H9 (cell line): ENCODE results near the gene OBI1. TPM values are rescaled to one million over a fixed set of nuclear protein-coding genes. Genes with fewer than 3 reads are reported as not detected.

Source experiments
- DNase-seq: peaks from one replicate; pipeline ENCODE4 v3.0.0-alpha.2; 2017
- H2AFZ ChIP-seq: one replicate; pipeline ENCODE4 v1.6.1; 2013; ENCODE audit warnings: mild to moderate bottlenecking, low read length, control low read depth, moderate library complexity
- H2AK5ac ChIP-seq: 2 replicates; pipeline ENCODE4 v1.6.1; 2013; ENCODE audit warnings: low read length, control low read depth, mixed read lengths; ENCODE audit not compliant: insufficient read length
- H2BK120ac ChIP-seq: one replicate; pipeline ENCODE4 v1.6.1; 2013; ENCODE audit warnings: low read depth, mild to moderate bottlenecking, low read length, control low read depth, inconsistent platforms; ENCODE audit not compliant: poor library complexity, severe bottlenecking
- H2BK12ac ChIP-seq: 2 replicates; pipeline ENCODE4 v1.6.1; 2013; ENCODE audit warnings: low read length, control low read depth, mixed read lengths, low read depth; ENCODE audit not compliant: insufficient read length
- H2BK15ac ChIP-seq: 2 replicates; pipeline ENCODE4 v1.6.1; 2013; ENCODE audit warnings: low read depth, low read length, control low read depth
- H2BK20ac ChIP-seq: one replicate; pipeline ENCODE4 v1.6.1; 2013; ENCODE audit warnings: low read depth, mild to moderate bottlenecking, low read length, control low read depth, inconsistent platforms; ENCODE audit not compliant: poor library complexity, severe bottlenecking
- H2BK5ac ChIP-seq: 2 replicates; pipeline ENCODE4 v1.6.1; 2013; ENCODE audit warnings: low read length, control low read depth, mixed read lengths; ENCODE audit not compliant: insufficient read length
- H3K14ac ChIP-seq: 2 replicates; pipeline ENCODE4 v1.6.1; 2013; ENCODE audit warnings: low read length, control low read depth; ENCODE audit not compliant: insufficient read depth
- H3K18ac ChIP-seq: 2 replicates; pipeline ENCODE4 v1.6.1; 2013; ENCODE audit warnings: low read depth, mild to moderate bottlenecking, mixed read lengths, low read length, control low read depth; ENCODE audit not compliant: insufficient read length
- H3K23ac ChIP-seq: 2 replicates; pipeline ENCODE4 v1.6.1; 2013; ENCODE audit warnings: low read length, control low read depth, mixed read lengths, low read depth; ENCODE audit not compliant: insufficient read length
- H3K23me2 ChIP-seq: 2 replicates; pipeline ENCODE4 v1.6.1; 2013; ENCODE audit warnings: low read depth, mild to moderate bottlenecking, mixed read lengths, low read length, control low read depth; ENCODE audit not compliant: insufficient read length, poor library complexity, severe bottlenecking
- H3K27ac ChIP-seq: 2 replicates; pipeline ENCODE4 v1.5.1; 2013; ENCODE audit warnings: low read length, control low read depth, mixed read lengths, low read depth; ENCODE audit not compliant: insufficient read length
- H3K27me3 ChIP-seq: 2 replicates; pipeline ENCODE4 v1.6.1; 2013; ENCODE audit warnings: low read length, control low read depth, inconsistent platforms; ENCODE audit not compliant: insufficient read depth
- H3K4ac ChIP-seq: 2 replicates; pipeline ENCODE4 v1.6.1; 2013; ENCODE audit warnings: low read depth, mild to moderate bottlenecking, control low read depth, inconsistent platforms, low read length, moderate library complexity
- H3K4me1 ChIP-seq: 2 replicates; pipeline ENCODE4 v1.6.1; 2013; ENCODE audit warnings: low read length, control low read depth, inconsistent platforms; ENCODE audit not compliant: insufficient read depth
- H3K4me2 ChIP-seq: 2 replicates; pipeline ENCODE4 v1.6.1; 2013; ENCODE audit warnings: low read length, control low read depth, mixed read lengths; ENCODE audit not compliant: insufficient read length, insufficient read depth
- H3K56ac ChIP-seq: 2 replicates; pipeline ENCODE4 v1.6.1; 2013; ENCODE audit warnings: low read depth, mild to moderate bottlenecking, mixed read lengths, low read length, control low read depth; ENCODE audit not compliant: insufficient read length
- H3K79me1 ChIP-seq: 2 replicates; pipeline ENCODE4 v1.6.1; 2013; ENCODE audit warnings: low read depth, mild to moderate bottlenecking, moderate library complexity, low read length, control low read depth, inconsistent platforms; ENCODE audit not compliant: insufficient read depth, poor library complexity, severe bottlenecking
- H3K79me2 ChIP-seq: 2 replicates; pipeline ENCODE4 v1.6.1; 2013; ENCODE audit warnings: low read length, control low read depth, inconsistent platforms; ENCODE audit not compliant: insufficient read depth
- H3K9ac ChIP-seq: 2 replicates; pipeline ENCODE4 v1.6.1; 2013; ENCODE audit warnings: low read length, control low read depth, mixed read lengths; ENCODE audit not compliant: insufficient read length; ENCODE audit errors: extremely low read depth
- H3K9me3 ChIP-seq: one replicate; pipeline ENCODE4 v1.6.1; 2013; ENCODE audit warnings: low read depth, low read length, inconsistent platforms; ENCODE audit not compliant: control insufficient read depth
- H3T11ph ChIP-seq: one replicate; pipeline ENCODE4 v1.6.1; 2013; ENCODE audit warnings: mild to moderate bottlenecking, low read length, control low read depth, inconsistent platforms
- H4K20me1 ChIP-seq: one replicate; pipeline ENCODE4 v1.6.1; 2013; ENCODE audit not compliant: control insufficient read depth, insufficient read length, insufficient read depth
- H4K5ac ChIP-seq: 2 replicates; pipeline ENCODE4 v1.6.1; 2013; ENCODE audit warnings: low read depth, mild to moderate bottlenecking, mixed read lengths, low read length, control low read depth; ENCODE audit not compliant: insufficient read length
- H4K8ac ChIP-seq: replicated peaks from 2 replicates; pipeline ENCODE4 v1.6.1; 2013; ENCODE audit warnings: low read length, control low read depth, mixed read lengths, low read depth; ENCODE audit not compliant: insufficient read length
- H4K91ac ChIP-seq: 2 replicates; pipeline ENCODE4 v1.6.1; 2013; ENCODE audit warnings: low read depth, mild to moderate bottlenecking, moderate library complexity, mixed read lengths, low read length, control low read depth; ENCODE audit not compliant: insufficient read length
- H3K27ac Mint-ChIP-seq, 3 experiments: 2 replicates in 2 of 3; 3 replicates in 1 of 3; pipeline ENCODE4 v1.8.0; 2020 to 2021; ENCODE audit warnings: mixed read lengths in 3 of 3, mild to moderate bottlenecking in 1 of 3, moderate library complexity in 1 of 3
- H3K27me3 Mint-ChIP-seq: 2 replicates; pipeline ENCODE4 v1.8.0; 2021; ENCODE audit warnings: low read depth, mild to moderate bottlenecking, moderate library complexity, mixed read lengths
- H3K36me3 Mint-ChIP-seq, 3 experiments: 2 replicates in 2 of 3; 3 replicates in 1 of 3; pipeline ENCODE4 v1.8.0; 2020 to 2021; ENCODE audit warnings: low read depth in 3 of 3, mixed read lengths in 3 of 3; ENCODE audit not compliant: insufficient read depth in 1 of 3
- H3K4me1 Mint-ChIP-seq, 2 experiments: 2 replicates each; pipeline ENCODE4 v1.8.0; 2020; ENCODE audit warnings: mixed read lengths in 2 of 2
- H3K4me3 Mint-ChIP-seq, 2 experiments: 2 replicates in 1 of 2; 3 replicates in 1 of 2; pipeline ENCODE4 v1.8.0; 2020 to 2021; ENCODE audit warnings: mild to moderate bottlenecking in 2 of 2, mixed read lengths in 2 of 2, moderate library complexity in 1 of 2
- H3K9me3 Mint-ChIP-seq, 2 experiments: 2 replicates in 1 of 2; 3 replicates in 1 of 2; pipeline ENCODE4 v1.8.0; 2020; ENCODE audit warnings: mild to moderate bottlenecking in 2 of 2, mixed read lengths in 2 of 2, moderate library complexity in 1 of 2
- WGBS: extraction: QIAGEN DNeasy Blood & Tissue Kit; methylation state at CpG from one replicate; pipeline ENCODE4 v1.1.7; 2013; ENCODE audit warnings: missing lambda C conversion rate, low lambda C conversion rate, mixed read lengths; ENCODE audit not compliant: insufficient read length; ENCODE audit errors: extremely low coverage; 5-methylcytosine and 5-hydroxymethylcytosine counted together
- total RNA-seq: library from RNA; stranded (reverse); gene quantifications from 2 replicates; pipeline ENCODE4 v1.2.1, GENCODE V29; 2021
- TF ChIP-seq, protein P1 (sequence below): fragments of 200-600 bp; sonication (generic); conservative IDR thresholded peaks from 3 replicates; pipeline ENCODE4 v1.8.0; 2021; ENCODE audit warnings: antibody characterized with exemption, mild to moderate bottlenecking

The OBI1 gene
- total RNA-seq, 1 experiment from 2014 or later: 24.4 TPM

DNA sequence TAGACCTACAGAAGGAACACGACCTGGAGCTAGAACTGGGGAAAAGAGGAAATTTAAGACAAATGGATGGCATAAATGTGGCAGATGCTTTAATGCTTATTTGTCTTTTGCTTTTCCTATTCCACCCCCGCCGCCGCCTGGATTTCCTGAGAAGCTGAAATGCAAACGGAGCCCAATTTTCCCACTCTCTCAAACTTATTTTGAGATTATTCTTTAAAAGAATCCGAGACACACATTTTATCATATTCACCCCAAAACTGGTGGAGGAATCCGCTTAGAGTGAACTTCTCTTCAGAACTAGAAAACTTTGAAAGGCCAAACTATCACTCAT, 61.4 kb downstream of the OBI1 start:
- WGBS: no CpG with 5 or more reads among the region's 7 CpGs
- H2AK5ac ChIP-seq: no peak overlapping the region
- no peaks in the 10 kb centered on the region for H3K79me1 ChIP-seq
- H3T11ph ChIP-seq: no peak overlapping the region
- H2BK5ac ChIP-seq: no peak overlapping the region
- H3K56ac ChIP-seq: no peak overlapping the region
- H3K27me3 ChIP-seq: peaks cover 85% of the 10 kb centered on the region
- H3K4me1 Mint-ChIP-seq: peaks cover 25 to 53% of the 10 kb centered on the region in 2 experiments
- DNase-seq: no peak
- peaks cover 6 to 22% of the 10 kb centered on the region in 2 experiments; a peak in 4 of 5 replicates for H3K9me3 Mint-ChIP-seq
- no peak overlapping the region for H2BK20ac ChIP-seq
- H4K20me1 ChIP-seq: no peaks in the 10 kb centered on the region
- no peak overlapping the region for H2BK120ac ChIP-seq
- no peaks in the 10 kb centered on the region for H3K79me2 ChIP-seq
- H4K5ac ChIP-seq: no peak overlapping the region
- no peak overlapping the region for H3K27ac ChIP-seq
- H2BK12ac ChIP-seq: no peak overlapping the region
- no peak overlapping the region for H4K91ac ChIP-seq
- H3K23ac ChIP-seq: no peak overlapping the region
- H3K27ac Mint-ChIP-seq: no peak overlapping the region
- no peak overlapping the region for H2AFZ ChIP-seq
- H4K8ac ChIP-seq: no peak overlapping the region
- H3K4me1 ChIP-seq: no peaks in the 10 kb centered on the region
- H3K9ac ChIP-seq: no peak overlapping the region
- peaks cover 96% of the 10 kb centered on the region for H3K27me3 Mint-ChIP-seq
- H3K4me3 Mint-ChIP-seq: 0 out of 5 replicates have a peak overlapping the region, but pooled peaks of 1 of the 2 experiments have one; percentile 78
- H3K36me3 Mint-ChIP-seq: peaks cover 0 to 2% (median 0%) of the 10 kb centered on the region in 3 experiments; a peak in 3 of 7 replicates
- H3K14ac ChIP-seq: no peak overlapping the region
- H3K18ac ChIP-seq: no peak overlapping the region
- no peak overlapping the region for H3K4ac ChIP-seq
- H3K9me3 ChIP-seq: no peaks in the 10 kb centered on the region
- TF ChIP-seq, protein P1, sequence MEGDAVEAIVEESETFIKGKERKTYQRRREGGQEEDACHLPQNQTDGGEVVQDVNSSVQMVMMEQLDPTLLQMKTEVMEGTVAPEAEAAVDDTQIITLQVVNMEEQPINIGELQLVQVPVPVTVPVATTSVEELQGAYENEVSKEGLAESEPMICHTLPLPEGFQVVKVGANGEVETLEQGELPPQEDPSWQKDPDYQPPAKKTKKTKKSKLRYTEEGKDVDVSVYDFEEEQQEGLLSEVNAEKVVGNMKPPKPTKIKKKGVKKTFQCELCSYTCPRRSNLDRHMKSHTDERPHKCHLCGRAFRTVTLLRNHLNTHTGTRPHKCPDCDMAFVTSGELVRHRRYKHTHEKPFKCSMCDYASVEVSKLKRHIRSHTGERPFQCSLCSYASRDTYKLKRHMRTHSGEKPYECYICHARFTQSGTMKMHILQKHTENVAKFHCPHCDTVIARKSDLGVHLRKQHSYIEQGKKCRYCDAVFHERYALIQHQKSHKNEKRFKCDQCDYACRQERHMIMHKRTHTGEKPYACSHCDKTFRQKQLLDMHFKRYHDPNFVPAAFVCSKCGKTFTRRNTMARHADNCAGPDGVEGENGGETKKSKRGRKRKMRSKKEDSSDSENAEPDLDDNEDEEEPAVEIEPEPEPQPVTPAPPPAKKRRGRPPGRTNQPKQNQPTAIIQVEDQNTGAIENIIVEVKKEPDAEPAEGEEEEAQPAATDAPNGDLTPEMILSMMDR: no peak
- H3K4me2 ChIP-seq: no peak overlapping the region
- H3K23me2 ChIP-seq: peaks cover 25% of the 10 kb centered on the region
- H2BK15ac ChIP-seq: no peak overlapping the region
